HG02610 (cell line): ENCODE measurements around the gene CHI3L2.

Experiments used
- ATAC-seq: cut with Tn5 transposase; IDR thresholded peaks from one replicate; pipeline ENCODE4 v1.9.1; 2021; ENCODE audit warnings: mild to moderate bottlenecking, moderate library complexity; ENCODE audit not compliant: unreplicated experiment

Gene CHI3L2

GRCh38 chr1:111247125-111247838 is 19.8 kb downstream of the CHI3L2 start:
- ATAC-seq: no peak

GRCh38 chr1:111249960-111250359 is 22.4 kb downstream of the CHI3L2 start:
- no peak for ATAC-seq

- no peak for ATAC-seq
Measured at GRCh38 chr1:111251570-111251969, 24.1 kb downstream of the CHI3L2 start.

GRCh38 chr1:111252786-111253185 is 25.3 kb downstream of the CHI3L2 start:
- no peak for ATAC-seq

GRCh38 chr1:111253876-111254275 is 26.4 kb downstream of the CHI3L2 start:
- ATAC-seq: no peak

- no peak for ATAC-seq
Measured at GRCh38 chr1:111256988-111257658, 29.6 kb downstream of the CHI3L2 start.

- no peak for ATAC-seq
Measured at GRCh38 chr1:111267801-111268508, 40.4 kb downstream of the CHI3L2 start.

- no peak for ATAC-seq
Measured at GRCh38 chr1:111269825-111270406, 42.4 kb downstream of the CHI3L2 start.

- ATAC-seq: no peak
Measured at GRCh38 chr1:111270771-111271463, 43.4 kb downstream of the CHI3L2 start.

- ATAC-seq: no peak
Measured at GRCh38 chr1:111271464-111271801, 43.9 kb downstream of the CHI3L2 start.

- no peak for ATAC-seq
Measured at GRCh38 chr1:111272081-111272480, 44.6 kb downstream of the CHI3L2 start.

- peak; percentile 44 for ATAC-seq
Measured at GRCh38 chr1:111274653-111275052, 47.1 kb downstream of the CHI3L2 start.

- peak; percentile 55 for ATAC-seq
Measured at GRCh38 chr1:111275079-111275478, 47.6 kb downstream of the CHI3L2 start.

- no peak for ATAC-seq
Measured at GRCh38 chr1:111275780-111276433, 48.4 kb downstream of the CHI3L2 start.

GRCh38 chr1:111279144-111279543 is 51.6 kb downstream of the CHI3L2 start:
- no peak for ATAC-seq

- no peak for ATAC-seq
Measured at GRCh38 chr1:111280267-111280666, 52.8 kb downstream of the CHI3L2 start.

GRCh38 chr1:111281411-111281810 is 53.9 kb downstream of the CHI3L2 start:
- no peak for ATAC-seq

GRCh38 chr1:111283838-111284237 is 56.3 kb downstream of the CHI3L2 start:
- ATAC-seq: no peak

- no peak for ATAC-seq
Measured at GRCh38 chr1:111285879-111286278, 58.4 kb downstream of the CHI3L2 start.

GRCh38 chr1:111286912-111287311 is 59.4 kb downstream of the CHI3L2 start:
- no peak for ATAC-seq

- ATAC-seq: no peak
Measured at GRCh38 chr1:111289371-111289770, 61.9 kb downstream of the CHI3L2 start.
